Neural progenitor cell (in vitro differentiated cells): Measurements from ENCODE around the gene ABHD6. TPM values are rescaled to one million over a fixed set of nuclear protein-coding genes. Genes with fewer than 3 reads are reported as not detected.

Experiments used
- DNase-seq: peaks from one replicate; pipeline ENCODE4 v3.0.0-alpha.2; 2016; ENCODE audit warnings: low spot score
- H2AFZ ChIP-seq: fragments of 200-600 bp; sonication (generic); replicated peaks from 2 replicates; pipeline ENCODE4 v1.6.1; 2016; ENCODE audit warnings: antibody characterized with exemption
- H3F3A ChIP-seq: fragments of 200-600 bp; sonication (generic); 2 replicates; pipeline ENCODE4 v1.6.1; 2016; ENCODE audit warnings: antibody characterized with exemption, low read depth
- H3K27ac ChIP-seq: fragments of 200-600 bp; sonication (generic); 2 replicates; pipeline ENCODE4 v1.5.1; 2016; ENCODE audit warnings: mild to moderate bottlenecking
- H3K27me3 ChIP-seq: fragments of 200-600 bp; sonication (generic); 2 replicates; pipeline ENCODE4 v1.6.1; 2016; ENCODE audit warnings: mild to moderate bottlenecking, moderate library complexity
- H3K36me3 ChIP-seq: fragments of 200-600 bp; sonication (generic); 2 replicates; pipeline ENCODE4 v1.5.1; 2016
- H3K4me1 ChIP-seq: fragments of 200-600 bp; sonication (generic); 2 replicates; pipeline ENCODE4 v1.6.1; 2016; ENCODE audit warnings: mixed run types
- H3K4me2 ChIP-seq: fragments of 200-600 bp; sonication (generic); 2 replicates; pipeline ENCODE4 v1.6.1; 2016
- H3K4me3 ChIP-seq: fragments of 200-600 bp; sonication (generic); 2 replicates; pipeline ENCODE4 v1.5.1; 2016
- H3K79me2 ChIP-seq: fragments of 200-600 bp; sonication (generic); 2 replicates; pipeline ENCODE4 v1.6.1; 2016; ENCODE audit warnings: low read depth
- H3K9ac ChIP-seq: fragments of 200-600 bp; sonication (generic); 2 replicates; pipeline ENCODE4 v1.6.1; 2016
- H3K9me3 ChIP-seq: fragments of 200-600 bp; sonication (generic); 2 replicates; pipeline ENCODE4 v1.5.1; 2016; ENCODE audit warnings: low read depth
- H4K20me1 ChIP-seq: fragments of 200-600 bp; sonication (generic); 2 replicates; pipeline ENCODE4 v1.6.1; 2016; ENCODE audit warnings: low read depth
- H3K27ac Mint-ChIP-seq: 3 replicates; pipeline ENCODE4 v1.8.0; 2021; ENCODE audit warnings: mixed read lengths
- H3K27me3 Mint-ChIP-seq: 2 replicates; pipeline ENCODE4 v1.8.0; 2022; ENCODE audit warnings: low read depth, mild to moderate bottlenecking, inconsistent platforms, moderate library complexity, mixed read lengths; ENCODE audit not compliant: insufficient read depth
- H3K36me3 Mint-ChIP-seq: 3 replicates; pipeline ENCODE4 v1.8.0; 2021; ENCODE audit warnings: mixed read lengths
- H3K4me1 Mint-ChIP-seq: 3 replicates; pipeline ENCODE4 v1.8.0; 2021; ENCODE audit warnings: mixed read lengths
- H3K4me3 Mint-ChIP-seq: 3 replicates; pipeline ENCODE4 v1.8.0; 2021; ENCODE audit warnings: mild to moderate bottlenecking, moderate library complexity, mixed read lengths
- H3K9me3 Mint-ChIP-seq: 3 replicates; pipeline ENCODE4 v1.8.0; 2020; ENCODE audit warnings: mixed read lengths
- EZH2 ChIP-seq: fragments of 200-600 bp; sonication (generic); IDR thresholded peaks from 2 replicates; pipeline ENCODE4 v1.6.1; 2017; ENCODE audit warnings: antibody characterized with exemption, mild to moderate bottlenecking, moderate library complexity
- EZH2phosphoT487 ChIP-seq: fragments of 200-600 bp; sonication (generic); IDR thresholded peaks from 2 replicates; pipeline ENCODE4 v1.6.1; 2017; ENCODE audit warnings: antibody characterized with exemption
- total RNA-seq: library from RNA; depleted of rRNA; stranded (reverse); fragments of >200 nt; gene quantifications from 2 replicates; pipeline ENCODE4 v1.2.3, GENCODE V29; 2015; ENCODE audit warnings: low replicate concordance
- TF ChIP-seq, protein P1 (sequence below): fragments of 200-600 bp; sonication (generic); IDR thresholded peaks from 2 replicates; pipeline ENCODE4 v1.5.1; 2017; ENCODE audit warnings: antibody characterized with exemption, mild to moderate bottlenecking

Gene ABHD6
- total RNA-seq, 1 donor from 2014 or later, result 21.5 TPM

DNA sequence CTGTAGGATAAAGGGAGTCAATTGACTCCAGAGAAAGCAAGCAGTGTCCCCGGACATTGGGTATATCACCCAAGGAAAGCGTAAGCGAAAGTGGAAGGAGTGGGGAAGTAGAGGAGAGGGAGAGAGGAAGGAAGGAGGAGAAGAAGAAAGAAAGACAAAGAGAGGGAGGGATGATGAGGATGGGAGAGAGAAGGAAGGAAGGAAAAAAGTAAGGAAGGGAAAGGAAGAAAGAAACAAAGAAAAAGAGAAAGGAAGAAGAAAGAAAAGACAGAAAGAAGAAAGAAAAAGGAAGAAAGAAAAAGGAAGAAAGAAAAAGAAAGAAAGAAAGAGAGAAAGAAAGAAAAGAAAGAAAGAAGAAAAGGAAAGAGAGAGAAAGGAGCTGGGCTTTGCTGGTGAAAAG is 27.7 kb upstream of the ABHD6 start:
- Mint-ChIP-seq H3K36me3 (no peaks in the 10 kb centered on the region), H3K4me3 (no peak overlapping the region), H3K27me3 (peaks cover under 1% of the 10 kb centered on the region), H3K27ac (no peak overlapping the region), H3K9me3 (no peaks in the 10 kb centered on the region), H3K4me1 (no peaks in the 10 kb centered on the region)
- Histone ChIP-seq H3K27ac (no peak overlapping the region), H2AFZ (no peak overlapping the region), H4K20me1 (no peaks in the 10 kb centered on the region), H3K9ac (no peak overlapping the region), H3K9me3 (no peaks in the 10 kb centered on the region), H3F3A (no peaks in the 10 kb centered on the region), H3K4me3 (no peak overlapping the region), H3K36me3 (no peaks in the 10 kb centered on the region), H3K27me3 (no peaks in the 10 kb centered on the region), H3K4me1 (no peaks in the 10 kb centered on the region), H3K79me2 (no peaks in the 10 kb centered on the region), H3K4me2 (no peak overlapping the region)
- TF ChIP-seq, protein P1, sequence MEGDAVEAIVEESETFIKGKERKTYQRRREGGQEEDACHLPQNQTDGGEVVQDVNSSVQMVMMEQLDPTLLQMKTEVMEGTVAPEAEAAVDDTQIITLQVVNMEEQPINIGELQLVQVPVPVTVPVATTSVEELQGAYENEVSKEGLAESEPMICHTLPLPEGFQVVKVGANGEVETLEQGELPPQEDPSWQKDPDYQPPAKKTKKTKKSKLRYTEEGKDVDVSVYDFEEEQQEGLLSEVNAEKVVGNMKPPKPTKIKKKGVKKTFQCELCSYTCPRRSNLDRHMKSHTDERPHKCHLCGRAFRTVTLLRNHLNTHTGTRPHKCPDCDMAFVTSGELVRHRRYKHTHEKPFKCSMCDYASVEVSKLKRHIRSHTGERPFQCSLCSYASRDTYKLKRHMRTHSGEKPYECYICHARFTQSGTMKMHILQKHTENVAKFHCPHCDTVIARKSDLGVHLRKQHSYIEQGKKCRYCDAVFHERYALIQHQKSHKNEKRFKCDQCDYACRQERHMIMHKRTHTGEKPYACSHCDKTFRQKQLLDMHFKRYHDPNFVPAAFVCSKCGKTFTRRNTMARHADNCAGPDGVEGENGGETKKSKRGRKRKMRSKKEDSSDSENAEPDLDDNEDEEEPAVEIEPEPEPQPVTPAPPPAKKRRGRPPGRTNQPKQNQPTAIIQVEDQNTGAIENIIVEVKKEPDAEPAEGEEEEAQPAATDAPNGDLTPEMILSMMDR, result no peak
- no peak for TF ChIP-seq EZH2
- TF ChIP-seq EZH2phosphoT487, result no peak
- no peak for DNase-seq

DNA sequence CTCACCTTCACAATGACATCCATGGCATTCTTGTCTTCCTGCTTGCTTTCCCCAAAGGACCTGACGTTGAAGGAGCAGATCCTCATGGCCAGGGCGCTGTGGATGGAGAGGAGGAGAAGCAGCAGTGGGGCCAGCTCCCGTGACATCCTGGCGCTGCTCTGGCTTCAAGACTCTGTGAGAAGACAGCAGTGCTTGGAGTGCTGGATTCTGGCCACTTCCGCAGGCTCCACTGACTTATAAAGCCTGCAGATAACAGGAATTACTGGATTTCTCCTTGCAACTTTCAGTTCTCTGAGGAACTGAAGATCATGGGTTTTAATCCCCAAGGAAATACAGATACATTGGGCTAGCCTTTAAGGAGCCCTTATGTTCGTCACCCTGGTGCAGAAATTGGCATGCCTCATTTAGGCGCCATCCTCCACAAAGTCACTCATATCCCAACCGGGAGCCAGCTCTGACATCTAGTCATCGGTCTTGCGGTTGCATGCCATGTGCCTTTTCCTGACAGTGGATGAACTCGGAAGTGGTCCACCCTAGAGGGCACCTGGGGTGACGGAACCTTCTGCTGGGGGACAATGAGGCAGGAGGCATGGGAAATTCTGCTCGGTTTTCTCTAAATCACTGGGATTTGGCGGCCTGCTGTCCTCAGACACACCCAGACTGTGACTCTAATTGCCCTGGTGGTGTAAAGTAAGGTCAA is 26.7 kb upstream of the ABHD6 start, which contains the start of gene DNASE1L3:
Gene DNASE1L3 (minus strand): TSS at position 212 of the 700 bp plus-strand sequence. CDS start 66 bp downstream, at position 146.
- no peaks in the 10 kb centered on the region for H3F3A ChIP-seq
- Mint-ChIP-seq H3K27ac (no peak within 1 kb of the TSS), H3K4me3 (no peak within 1 kb of the TSS), H3K4me1 (no peaks in the 10 kb centered on the region), H3K27me3 (peaks cover 3% of the 10 kb centered on the region), H3K9me3 (no peaks in the 10 kb centered on the region), H3K36me3 (no peaks in the 10 kb centered on the region)
- H3K79me2 ChIP-seq, result no peaks in the 10 kb centered on the region
- H3K36me3 ChIP-seq, result no peaks in the 10 kb centered on the region
- no peaks in the 10 kb centered on the region for H3K27me3 ChIP-seq
- no peaks in the 10 kb centered on the region for H3K4me1 ChIP-seq
- no peak within 1 kb of the TSS for H3K27ac ChIP-seq
- H2AFZ ChIP-seq, result no peak within 1 kb of the TSS
- no peak for DNase-seq
- H4K20me1 ChIP-seq, result no peaks in the 10 kb centered on the region
- H3K9ac ChIP-seq, result no peak within 1 kb of the TSS
- H3K4me2 ChIP-seq, result no peak within 1 kb of the TSS
- H3K4me3 ChIP-seq, result no peak within 1 kb of the TSS
- TF ChIP-seq EZH2 (no peak), EZH2phosphoT487 (no peak)
- TF ChIP-seq, protein P1, result no peak
- no peaks in the 10 kb centered on the region for H3K9me3 ChIP-seq

DNA sequence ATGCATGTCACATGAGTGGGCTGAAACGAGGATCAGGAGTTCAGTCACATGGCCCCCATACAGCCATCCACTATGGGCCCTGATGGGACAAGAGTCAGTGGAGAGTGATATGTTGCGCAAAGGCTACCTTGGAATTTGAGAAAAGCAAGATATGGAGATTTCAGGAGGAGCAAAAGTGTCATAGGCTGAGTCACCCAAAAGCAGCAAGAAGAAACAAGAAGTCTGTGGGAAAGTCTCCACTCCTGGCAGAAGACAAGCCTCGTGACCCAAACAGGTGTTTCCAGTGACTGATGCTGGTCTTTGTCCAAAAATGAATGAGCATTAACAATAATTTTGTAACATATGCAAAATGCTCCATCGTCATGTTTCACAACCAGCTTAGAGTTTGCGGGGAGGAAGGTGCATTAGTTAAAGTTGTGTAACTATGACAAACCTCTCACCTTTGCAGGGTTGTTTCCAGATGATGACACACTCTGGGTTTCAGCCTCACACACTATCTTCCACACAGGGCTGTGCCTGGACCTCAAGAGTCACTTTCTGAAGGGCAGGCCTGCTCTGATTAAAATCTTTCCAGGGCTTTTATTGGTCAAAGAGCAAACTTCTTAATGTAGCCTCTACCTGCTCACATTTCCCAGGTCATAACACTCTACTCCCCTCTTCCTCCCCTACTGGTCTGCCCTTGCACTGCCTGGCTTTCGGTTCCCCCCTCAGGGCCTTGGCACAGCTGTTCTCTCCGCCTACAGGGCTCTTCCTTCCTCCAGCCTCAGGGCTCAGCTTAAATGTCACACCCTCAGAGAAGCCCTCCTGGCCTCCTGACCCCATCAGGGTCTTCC is 22.9 kb upstream of the ABHD6 start:
- no peak overlapping the region for H3K27ac Mint-ChIP-seq
- no peak overlapping the region for H3K9ac ChIP-seq
- no peak for DNase-seq

More for the DNA sequence above, 22.9 kb upstream of the ABHD6 start:
- H3F3A ChIP-seq, result peaks cover 7% of the 10 kb centered on the region
- peaks cover 3% of the 10 kb centered on the region for H3K27me3 Mint-ChIP-seq
- H3K27ac ChIP-seq, result no peak overlapping the region
- no peaks in the 10 kb centered on the region for H3K79me2 ChIP-seq
- no peaks in the 10 kb centered on the region for H3K36me3 ChIP-seq
- H3K27me3 ChIP-seq, result peaks cover 3% of the 10 kb centered on the region
- TF ChIP-seq EZH2 (no peak), EZH2phosphoT487 (no peak)
- TF ChIP-seq, protein P1, result no peak
- H3K4me2 ChIP-seq, result no peak overlapping the region
- H3K36me3 Mint-ChIP-seq, result no peaks in the 10 kb centered on the region
- no peak overlapping the region for H2AFZ ChIP-seq
- H3K4me1 Mint-ChIP-seq, result peaks cover 7% of the 10 kb centered on the region
- H3K4me3 ChIP-seq, result no peak overlapping the region
- peaks cover 4% of the 10 kb centered on the region for H4K20me1 ChIP-seq
- no peak overlapping the region for H3K4me3 Mint-ChIP-seq
- no peaks in the 10 kb centered on the region for H3K9me3 Mint-ChIP-seq
- no peaks in the 10 kb centered on the region for H3K9me3 ChIP-seq
- H3K4me1 ChIP-seq, result peaks cover 3% of the 10 kb centered on the region
